Measurements from ENCODE around the gene COL18A1.

Gene COL18A1

DNA sequence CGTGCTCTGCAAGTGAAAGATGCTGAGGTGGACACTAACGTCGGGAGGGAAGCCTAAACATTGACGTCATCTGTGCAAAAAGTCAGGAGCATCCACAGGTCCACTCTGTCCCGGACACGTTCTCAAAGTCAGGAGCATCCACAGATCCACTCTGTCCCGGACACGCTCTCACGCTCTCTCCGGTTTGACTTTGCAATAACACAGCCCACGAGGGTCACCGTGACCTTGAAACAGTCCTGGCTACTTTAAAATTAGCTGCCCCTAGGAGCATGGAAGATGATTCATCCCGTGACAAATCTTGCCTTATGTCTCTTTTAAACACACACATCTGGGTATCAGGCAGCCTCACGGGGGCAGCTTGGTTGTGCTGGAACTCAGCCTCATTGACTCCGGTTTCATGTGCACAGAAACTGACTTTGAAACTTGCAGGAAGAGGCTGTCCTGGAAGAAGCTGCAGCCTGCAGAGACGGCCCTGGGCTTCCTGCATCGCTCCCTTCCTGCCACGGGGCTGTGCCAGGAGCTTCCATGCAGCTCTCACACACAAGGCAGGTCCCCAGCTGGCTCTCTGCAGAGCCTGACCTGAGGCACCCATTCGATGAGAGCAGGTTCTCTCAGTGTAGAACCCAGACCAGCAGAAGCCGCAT is 18.1 kb upstream of the COL18A1 start:
- no peak for TF ChIP-seq EZH2phosphoT487 (IDR thresholded peaks at IDR 0.05; ENCODE audit: borderline replicate concordance)
- TF ChIP-seq, protein P1, sequence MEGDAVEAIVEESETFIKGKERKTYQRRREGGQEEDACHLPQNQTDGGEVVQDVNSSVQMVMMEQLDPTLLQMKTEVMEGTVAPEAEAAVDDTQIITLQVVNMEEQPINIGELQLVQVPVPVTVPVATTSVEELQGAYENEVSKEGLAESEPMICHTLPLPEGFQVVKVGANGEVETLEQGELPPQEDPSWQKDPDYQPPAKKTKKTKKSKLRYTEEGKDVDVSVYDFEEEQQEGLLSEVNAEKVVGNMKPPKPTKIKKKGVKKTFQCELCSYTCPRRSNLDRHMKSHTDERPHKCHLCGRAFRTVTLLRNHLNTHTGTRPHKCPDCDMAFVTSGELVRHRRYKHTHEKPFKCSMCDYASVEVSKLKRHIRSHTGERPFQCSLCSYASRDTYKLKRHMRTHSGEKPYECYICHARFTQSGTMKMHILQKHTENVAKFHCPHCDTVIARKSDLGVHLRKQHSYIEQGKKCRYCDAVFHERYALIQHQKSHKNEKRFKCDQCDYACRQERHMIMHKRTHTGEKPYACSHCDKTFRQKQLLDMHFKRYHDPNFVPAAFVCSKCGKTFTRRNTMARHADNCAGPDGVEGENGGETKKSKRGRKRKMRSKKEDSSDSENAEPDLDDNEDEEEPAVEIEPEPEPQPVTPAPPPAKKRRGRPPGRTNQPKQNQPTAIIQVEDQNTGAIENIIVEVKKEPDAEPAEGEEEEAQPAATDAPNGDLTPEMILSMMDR (conservative IDR thresholded peaks at IDR 0.05; ENCODE audit: low read length) = no peak
- Histone ChIP-seq H3K9ac (ENCODE audit: low read depth, low read length, poor library complexity, severe bottlenecking) (no peak overlapping the region), H2AFZ (ENCODE audit: low read length) (no peak overlapping the region), H3K79me2 (ENCODE audit: insufficient read depth, low read length) (no peaks in the 10 kb centered on the region), H3K27me3 (ENCODE audit: insufficient read depth, low read length, poor library complexity, severe bottlenecking) (no peaks in the 10 kb centered on the region), H3K9me3 (ENCODE audit: insufficient read depth, low read depth, low read length) (no peaks in the 10 kb centered on the region), H4K20me1 (ENCODE audit: insufficient read depth, low read length, poor library complexity, severe bottlenecking) (no peaks in the 10 kb centered on the region), H3F3A (ENCODE audit: low read depth) (no peaks in the 10 kb centered on the region), H3K9me2 (replicated peaks; ENCODE audit: low read depth, low read length) (no peaks in the 10 kb centered on the region), H3K36me3 (ENCODE audit: insufficient read depth, low read length) (no peaks in the 10 kb centered on the region), H3K4me3 (ENCODE audit: low read length, poor library complexity, severe bottlenecking) (no peak overlapping the region), H3K4me2 (ENCODE audit: low read depth, low read length, poor library complexity, severe bottlenecking) (no peak overlapping the region), H3K4me1 (ENCODE audit: insufficient read depth, low read length, poor library complexity, severe bottlenecking) (no peaks in the 10 kb centered on the region)

DNA sequence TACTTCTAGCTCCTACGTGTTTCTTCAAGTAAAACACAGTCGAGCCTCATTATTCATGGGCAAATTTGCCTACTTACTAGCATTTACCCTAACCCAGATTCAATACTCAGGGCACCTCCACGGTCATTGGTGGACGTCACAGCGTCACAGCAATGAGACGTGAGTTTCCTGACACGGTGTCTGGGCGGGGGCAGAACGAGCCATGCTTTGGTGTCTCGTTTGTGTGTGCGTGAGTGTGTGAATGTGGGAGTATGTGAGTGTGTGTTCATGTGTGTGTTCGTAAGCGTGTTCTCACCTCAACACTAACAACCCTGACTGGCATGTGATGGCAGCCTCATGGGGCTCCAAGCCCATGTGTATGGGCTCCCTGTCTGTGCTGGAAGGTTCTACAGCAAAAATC is 17.5 kb upstream of the COL18A1 start:
- Histone ChIP-seq H3K9me3 (ENCODE audit: insufficient read depth, low read depth, low read length) (no peaks in the 10 kb centered on the region), H3K79me2 (ENCODE audit: insufficient read depth, low read length) (no peaks in the 10 kb centered on the region), H3K4me3 (ENCODE audit: low read length, poor library complexity, severe bottlenecking) (no peak overlapping the region), H3K27me3 (ENCODE audit: insufficient read depth, low read length, poor library complexity, severe bottlenecking) (no peaks in the 10 kb centered on the region), H3K4me1 (ENCODE audit: insufficient read depth, low read length, poor library complexity, severe bottlenecking) (no peaks in the 10 kb centered on the region), H3K4me2 (ENCODE audit: low read depth, low read length, poor library complexity, severe bottlenecking) (no peak overlapping the region), H4K20me1 (ENCODE audit: insufficient read depth, low read length, poor library complexity, severe bottlenecking) (no peaks in the 10 kb centered on the region), H3K9ac (ENCODE audit: low read depth, low read length, poor library complexity, severe bottlenecking) (no peak overlapping the region), H3K36me3 (ENCODE audit: insufficient read depth, low read length) (no peaks in the 10 kb centered on the region), H3K9me2 (replicated peaks; ENCODE audit: low read depth, low read length) (no peaks in the 10 kb centered on the region), H2AFZ (ENCODE audit: low read length) (no peak overlapping the region), H3F3A (ENCODE audit: low read depth) (no peaks in the 10 kb centered on the region)
- TF ChIP-seq EZH2phosphoT487 (IDR thresholded peaks at IDR 0.05; ENCODE audit: borderline replicate concordance) = no peak
- TF ChIP-seq, protein P1 (conservative IDR thresholded peaks at IDR 0.05; ENCODE audit: low read length) = no peak

DNA sequence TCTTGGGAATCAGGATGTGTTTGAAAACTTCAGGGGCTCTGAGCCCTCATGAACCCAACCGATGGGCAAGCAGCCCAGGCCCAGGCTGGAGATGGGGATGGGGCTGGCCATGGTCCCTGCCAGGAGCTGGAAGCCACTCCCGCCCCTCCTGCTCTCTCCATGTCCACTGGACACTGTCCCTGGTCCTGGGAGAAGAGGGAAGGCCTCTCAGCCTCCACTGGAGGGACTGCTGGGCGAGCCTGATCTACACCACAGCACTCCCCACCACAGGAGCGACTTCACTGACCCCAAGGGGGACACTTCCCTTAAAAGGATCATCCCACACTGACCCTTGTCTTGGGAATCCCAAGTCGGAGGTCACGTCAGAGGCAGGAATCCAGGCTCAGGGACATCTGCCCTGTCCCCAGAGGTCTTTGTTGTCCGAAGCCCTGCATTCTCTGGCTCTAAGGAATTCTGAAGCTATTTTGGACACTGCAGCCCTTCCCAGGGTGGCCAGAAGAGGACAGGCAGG is 16.9 kb upstream of the COL18A1 start:
- H3K27me3 ChIP-seq (ENCODE audit: insufficient read depth, low read length, poor library complexity, severe bottlenecking) = no peaks in the 10 kb centered on the region
- no peak for TF ChIP-seq EZH2phosphoT487 (IDR thresholded peaks at IDR 0.05; ENCODE audit: borderline replicate concordance)
- TF ChIP-seq, protein P1 (conservative IDR thresholded peaks at IDR 0.05; ENCODE audit: low read length) = no peak
- no peak overlapping the region for H2AFZ ChIP-seq (ENCODE audit: low read length)
- H3K9me2 ChIP-seq (replicated peaks; ENCODE audit: low read depth, low read length) = no peaks in the 10 kb centered on the region
- no peaks in the 10 kb centered on the region for H3F3A ChIP-seq (ENCODE audit: low read depth)
- H3K79me2 ChIP-seq (ENCODE audit: insufficient read depth, low read length) = no peaks in the 10 kb centered on the region
- no peak overlapping the region for H3K4me3 ChIP-seq (ENCODE audit: low read length, poor library complexity, severe bottlenecking)
- H3K9me3 ChIP-seq (ENCODE audit: insufficient read depth, low read depth, low read length) = no peaks in the 10 kb centered on the region
- H3K4me1 ChIP-seq (ENCODE audit: insufficient read depth, low read length, poor library complexity, severe bottlenecking) = no peaks in the 10 kb centered on the region
- H3K4me2 ChIP-seq (ENCODE audit: low read depth, low read length, poor library complexity, severe bottlenecking) = no peak overlapping the region
- H4K20me1 ChIP-seq (ENCODE audit: insufficient read depth, low read length, poor library complexity, severe bottlenecking) = no peaks in the 10 kb centered on the region
- no peaks in the 10 kb centered on the region for H3K36me3 ChIP-seq (ENCODE audit: insufficient read depth, low read length)
- no peak overlapping the region for H3K9ac ChIP-seq (ENCODE audit: low read depth, low read length, poor library complexity, severe bottlenecking)

Data from Loucy (cell line).